Stimulated activated naive CD8-positive, alpha-beta T cell treated with anti-CD3 and anti-CD28 coated beads, Interleukin-15, amount 100 ng/mL, for 72 hours (primary cell): ENCODE measurements around the gene AQP2.

Experiments
- ATAC-seq: fragments of 150-1000 bp; cut with Tn5 transposase; 2 replicates; pipeline ENCODE4 v1.10.0; 2021; ENCODE audit warnings: mild to moderate bottlenecking, moderate library complexity
- DNase-seq, 2 donors: peaks; one replicate each; pipeline ENCODE4 v3.0.0; 2021 to 2022
- H3K27ac Mint-ChIP-seq, 2 donors: one replicate each; pipeline ENCODE4 v1.8.0; 2022; ENCODE audit warnings: mild to moderate bottlenecking in 2 of 2, mixed read lengths in 2 of 2, moderate library complexity in 2 of 2
- H3K27me3 Mint-ChIP-seq: one replicate; pipeline ENCODE4 v1.8.0; 2022; ENCODE audit warnings: mixed read lengths
- H3K4me1 Mint-ChIP-seq: one replicate; pipeline ENCODE4 v1.8.0; 2022; ENCODE audit warnings: mild to moderate bottlenecking, mixed read lengths
- H3K4me3 Mint-ChIP-seq, 2 donors: one replicate each; pipeline ENCODE4 v1.8.0; 2022; ENCODE audit warnings: mild to moderate bottlenecking in 2 of 2, mixed read lengths in 2 of 2, moderate library complexity in 1 of 2
- H3K9me3 Mint-ChIP-seq, 2 donors: one replicate each; pipeline ENCODE4 v1.8.0; 2022; ENCODE audit warnings: mixed read lengths in 2 of 2

AQP2 gene

GRCh38 chr12:49928471-49928870, 22.1 kb upstream of the AQP2 start:
- Mint-ChIP-seq H3K4me3 (no peak overlapping the region), H3K4me1 (no peaks in the 10 kb centered on the region), H3K27me3 (peaks cover 11% of the 10 kb centered on the region), H3K9me3 (no peaks in the 10 kb centered on the region), H3K27ac (no peak overlapping the region)
- ATAC-seq = no peak
- no peak for DNase-seq

- ATAC-seq = no peak
- Mint-ChIP-seq H3K4me3 (no peak overlapping the region), H3K27me3 (peaks cover 15% of the 10 kb centered on the region), H3K9me3 (no peaks in the 10 kb centered on the region), H3K4me1 (no peaks in the 10 kb centered on the region), H3K27ac (no peak overlapping the region)
- DNase-seq = no peak
Measured at GRCh38 chr12:49929581-49929980, 21.0 kb upstream of the AQP2 start.

- DNase-seq = no peak
Measured at GRCh38 chr12:49930515-49931288, 19.8 kb upstream of the AQP2 start.

GRCh38 chr12:49932023-49932422, 18.5 kb upstream of the AQP2 start:
- Mint-ChIP-seq H3K4me1 (no peaks in the 10 kb centered on the region), H3K27ac (no peak overlapping the region), H3K27me3 (peaks cover 19% of the 10 kb centered on the region), H3K4me3 (no peak overlapping the region), H3K9me3 (no peaks in the 10 kb centered on the region)
- no peak for ATAC-seq
- no peak for DNase-seq

More at GRCh38 chr12:49930515-49931288, 19.8 kb upstream of the AQP2 start:
- H3K4me3 Mint-ChIP-seq = no peak overlapping the region
- H3K4me1 Mint-ChIP-seq = no peaks in the 10 kb centered on the region
- H3K9me3 Mint-ChIP-seq = no peaks in the 10 kb centered on the region
- no peak overlapping the region for H3K27ac Mint-ChIP-seq
- H3K27me3 Mint-ChIP-seq = peaks cover 19% of the 10 kb centered on the region
- ATAC-seq = peak; percentile 66

- H3K4me1 Mint-ChIP-seq = no peaks in the 10 kb centered on the region
- DNase-seq (no peak), ATAC-seq (no peak)
- no peaks in the 10 kb centered on the region for H3K9me3 Mint-ChIP-seq
- H3K4me3 Mint-ChIP-seq = no peak overlapping the region
- H3K27ac Mint-ChIP-seq = no peak overlapping the region
- peaks cover 19% of the 10 kb centered on the region for H3K27me3 Mint-ChIP-seq
Measured at GRCh38 chr12:49932533-49933130, 17.9 kb upstream of the AQP2 start.

GRCh38 chr12:49933796-49934195, 16.7 kb upstream of the AQP2 start:
- Mint-ChIP-seq H3K4me1 (no peaks in the 10 kb centered on the region), H3K9me3 (no peaks in the 10 kb centered on the region), H3K27me3 (peaks cover 19% of the 10 kb centered on the region), H3K27ac (no peak overlapping the region), H3K4me3 (no peak overlapping the region)
- no peak for DNase-seq
- no peak for ATAC-seq

GRCh38 chr12:49934505-49934904, 16.0 kb upstream of the AQP2 start:
- Mint-ChIP-seq H3K4me3 (no peak overlapping the region), H3K27ac (no peak overlapping the region), H3K9me3 (no peaks in the 10 kb centered on the region), H3K4me1 (no peaks in the 10 kb centered on the region), H3K27me3 (peaks cover 13% of the 10 kb centered on the region)
- ATAC-seq (no peak), DNase-seq (no peak)

GRCh38 chr12:49936925-49937324, 13.6 kb upstream of the AQP2 start:
- no peak overlapping the region for H3K4me3 Mint-ChIP-seq
- peaks cover 8% of the 10 kb centered on the region for H3K27me3 Mint-ChIP-seq
- no peak overlapping the region for H3K27ac Mint-ChIP-seq
- DNase-seq (no peak), ATAC-seq (no peak)
- no peaks in the 10 kb centered on the region for H3K4me1 Mint-ChIP-seq
- H3K9me3 Mint-ChIP-seq = no peaks in the 10 kb centered on the region

GRCh38 chr12:49937639-49938300, 12.8 kb upstream of the AQP2 start:
- no peak overlapping the region for H3K27ac Mint-ChIP-seq
- H3K4me3 Mint-ChIP-seq = no peak overlapping the region
- no peaks in the 10 kb centered on the region for H3K4me1 Mint-ChIP-seq
- ATAC-seq = no peak
- peaks cover 8% of the 10 kb centered on the region for H3K27me3 Mint-ChIP-seq
- no peak for DNase-seq
- no peaks in the 10 kb centered on the region for H3K9me3 Mint-ChIP-seq

- no peak for ATAC-seq
- no peaks in the 10 kb centered on the region for H3K9me3 Mint-ChIP-seq
Measured at GRCh38 chr12:49939307-49939706, 11.2 kb upstream of the AQP2 start.

GRCh38 chr12:49939707-49940106, 10.8 kb upstream of the AQP2 start:
- DNase-seq = no peak
- H3K9me3 Mint-ChIP-seq = no peaks in the 10 kb centered on the region
- ATAC-seq = no peak
- H3K4me3 Mint-ChIP-seq = no peak overlapping the region
- H3K27me3 Mint-ChIP-seq = peaks cover 2% of the 10 kb centered on the region
- H3K4me1 Mint-ChIP-seq = peaks cover 3% of the 10 kb centered on the region
- H3K27ac Mint-ChIP-seq = no peak overlapping the region

More at GRCh38 chr12:49939307-49939706, 11.2 kb upstream of the AQP2 start:
- Mint-ChIP-seq H3K27ac (no peak overlapping the region), H3K27me3 (peaks cover 6% of the 10 kb centered on the region), H3K4me1 (no peaks in the 10 kb centered on the region), H3K4me3 (no peak overlapping the region)
- DNase-seq = no peak

- Mint-ChIP-seq H3K9me3 (no peaks in the 10 kb centered on the region), H3K27me3 (no peaks in the 10 kb centered on the region), H3K27ac (no peak overlapping the region), H3K4me3 (no peak overlapping the region), H3K4me1 (peaks cover 22% of the 10 kb centered on the region)
- DNase-seq = no peak
- no peak for ATAC-seq
Measured at GRCh38 chr12:49941556-49942511, 8.7 kb upstream of the AQP2 start.

GRCh38 chr12:49942512-49942893, 8.0 kb upstream of the AQP2 start:
- Mint-ChIP-seq H3K4me1 (peaks cover 22% of the 10 kb centered on the region), H3K9me3 (no peaks in the 10 kb centered on the region), H3K4me3 (no peak overlapping the region), H3K27ac (no peak overlapping the region), H3K27me3 (no peaks in the 10 kb centered on the region)
- DNase-seq (no peak), ATAC-seq (no peak)

GRCh38 chr12:49942921-49943624, 7.5 kb upstream of the AQP2 start:
- no peak for ATAC-seq
- H3K9me3 Mint-ChIP-seq = no peaks in the 10 kb centered on the region
- H3K4me1 Mint-ChIP-seq = peaks cover 22% of the 10 kb centered on the region
- H3K4me3 Mint-ChIP-seq = no peak overlapping the region
- DNase-seq = no peak
- H3K27me3 Mint-ChIP-seq = no peaks in the 10 kb centered on the region
- H3K27ac Mint-ChIP-seq = no peak overlapping the region

GRCh38 chr12:49943625-49943960, 6.9 kb upstream of the AQP2 start:
- DNase-seq = no peak
- peaks cover 22% of the 10 kb centered on the region for H3K4me1 Mint-ChIP-seq
- no peak overlapping the region for H3K4me3 Mint-ChIP-seq
- no peak overlapping the region for H3K27ac Mint-ChIP-seq
- no peaks in the 10 kb centered on the region for H3K9me3 Mint-ChIP-seq
- no peak for ATAC-seq
- H3K27me3 Mint-ChIP-seq = peaks cover 3% of the 10 kb centered on the region
